COLO668 (cell line): Measurements from ENCODE around the gene ZC3H18.

Experiments used
- DNase-seq: peaks from one replicate; lab custom pipeline; 2025; ENCODE audit not compliant: unreplicated experiment; lab: John Stamatoyannopoulos, UW

The ZC3H18 gene

DNA sequence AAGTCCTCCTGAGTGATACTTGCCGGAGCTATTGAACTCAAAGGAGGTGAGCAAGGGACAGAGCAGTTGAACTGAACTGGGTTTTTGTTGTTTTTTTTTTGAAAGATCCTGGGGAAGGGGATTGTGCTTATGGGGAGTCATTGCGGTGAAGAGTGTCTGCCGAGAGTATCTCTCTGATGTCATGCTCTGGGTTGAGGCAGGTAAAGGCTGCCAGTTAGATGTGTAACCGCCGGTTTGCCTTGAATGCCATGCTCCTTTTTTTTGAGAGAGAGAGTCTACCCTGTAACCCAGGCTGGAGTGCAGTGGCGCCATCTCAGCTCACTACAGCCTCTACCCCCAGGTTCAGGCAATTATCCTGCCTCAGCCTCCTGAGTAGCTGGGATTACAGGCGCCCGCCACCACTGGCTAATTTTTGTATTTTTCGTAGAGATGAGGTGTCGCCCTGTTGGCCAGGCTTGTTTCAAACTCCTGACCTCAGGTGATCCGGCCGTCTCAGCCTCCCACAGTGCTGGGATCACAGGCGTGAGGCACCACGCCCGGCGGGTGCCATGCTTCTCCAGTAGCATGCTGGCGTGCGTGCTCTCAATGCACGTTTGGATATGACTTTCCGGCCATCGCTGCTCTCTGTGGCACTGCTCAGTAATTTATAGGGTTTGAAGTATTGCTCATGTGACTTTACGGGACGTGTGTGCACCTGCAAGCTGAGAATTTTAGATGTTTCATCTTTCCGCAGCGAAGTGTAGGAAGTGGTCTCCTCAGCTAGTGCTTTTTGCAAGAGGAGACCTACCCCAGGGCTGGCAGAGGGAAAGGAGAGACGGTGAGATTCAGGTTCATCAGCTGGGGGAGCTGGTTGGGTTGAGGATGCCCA is 8.5 kb downstream of the ZC3H18 start:
- DNase-seq = no peak

DNA sequence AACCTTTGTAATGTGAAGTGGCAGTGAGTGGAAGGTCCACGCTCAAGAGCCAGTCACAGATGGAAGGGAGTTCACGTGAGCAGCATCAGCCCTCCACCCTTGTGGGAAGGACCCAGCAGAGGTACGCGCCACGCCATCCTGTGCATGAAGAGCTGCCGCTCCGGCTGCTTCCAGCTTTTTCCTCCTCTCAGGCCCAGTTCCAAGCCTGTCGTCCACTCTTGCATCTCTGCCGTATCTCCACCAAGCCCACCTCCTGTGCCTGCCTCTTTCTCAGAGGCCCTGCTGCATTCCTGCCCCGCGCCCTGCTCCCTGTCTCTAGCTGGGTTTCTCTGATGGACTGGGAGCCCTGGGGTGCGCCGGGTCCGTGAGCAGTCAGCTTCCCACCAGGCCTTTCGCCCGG is 10.2 kb downstream of the ZC3H18 start:
- DNase-seq = no peak

- DNase-seq = no peak
Measured at GRCh38 chr16:88581033-88581432, 10.8 kb downstream of the ZC3H18 start.

DNA sequence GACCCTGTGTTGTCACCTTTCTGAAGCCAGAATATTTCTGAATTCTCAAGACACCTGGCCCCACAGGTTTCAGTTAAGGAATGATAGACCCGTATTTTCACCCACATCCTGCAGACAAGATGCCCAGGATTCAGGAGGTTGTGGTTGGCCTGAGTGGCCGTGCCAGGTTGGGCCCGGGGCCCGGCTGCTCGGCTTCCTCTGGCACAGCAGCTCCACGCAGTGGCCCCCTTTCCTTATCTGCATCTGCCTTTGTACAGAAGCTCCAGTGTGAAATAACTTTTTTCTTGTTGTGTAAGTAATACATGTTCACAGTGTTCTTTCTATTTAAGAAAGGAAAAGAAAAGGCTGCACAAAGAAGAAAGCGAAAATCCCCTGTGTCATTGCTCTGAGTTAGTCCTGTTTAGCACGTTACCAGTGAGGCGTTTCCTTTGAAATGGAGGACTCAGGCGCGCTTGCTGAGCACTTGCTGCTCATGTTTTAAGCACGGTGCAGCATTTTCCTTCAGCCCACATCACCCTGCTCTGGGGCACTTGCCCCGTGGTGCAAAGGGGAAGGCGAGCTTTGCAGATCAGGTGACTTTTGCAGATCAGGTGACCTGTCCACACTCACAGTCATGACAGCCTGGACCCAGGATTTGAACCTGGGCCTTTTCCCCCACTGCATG is 12.8 kb downstream of the ZC3H18 start:
- no peak for DNase-seq

DNA sequence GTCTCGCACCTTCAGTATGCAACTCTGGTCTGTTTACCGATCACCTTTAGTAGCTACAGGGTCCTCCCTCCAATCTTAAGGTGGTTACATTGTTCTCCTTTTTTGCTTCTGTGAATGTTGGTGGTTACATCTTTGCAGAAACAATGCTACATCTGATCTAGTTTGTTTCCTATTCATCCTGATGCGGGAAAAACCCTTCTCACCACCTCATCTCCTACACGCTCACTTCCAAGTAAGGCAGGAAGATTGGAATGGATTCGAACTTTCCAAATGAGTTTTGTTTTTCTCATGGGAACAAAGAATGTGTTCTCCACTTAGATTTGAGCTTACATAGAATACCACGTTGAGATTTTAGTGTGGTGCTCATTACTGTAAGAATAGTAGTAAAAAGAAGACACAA is 14.5 kb downstream of the ZC3H18 start:
- DNase-seq = no peak

- DNase-seq = peak; percentile 67
Measured at GRCh38 chr16:88585269-88585668, 15.1 kb downstream of the ZC3H18 start.

DNA sequence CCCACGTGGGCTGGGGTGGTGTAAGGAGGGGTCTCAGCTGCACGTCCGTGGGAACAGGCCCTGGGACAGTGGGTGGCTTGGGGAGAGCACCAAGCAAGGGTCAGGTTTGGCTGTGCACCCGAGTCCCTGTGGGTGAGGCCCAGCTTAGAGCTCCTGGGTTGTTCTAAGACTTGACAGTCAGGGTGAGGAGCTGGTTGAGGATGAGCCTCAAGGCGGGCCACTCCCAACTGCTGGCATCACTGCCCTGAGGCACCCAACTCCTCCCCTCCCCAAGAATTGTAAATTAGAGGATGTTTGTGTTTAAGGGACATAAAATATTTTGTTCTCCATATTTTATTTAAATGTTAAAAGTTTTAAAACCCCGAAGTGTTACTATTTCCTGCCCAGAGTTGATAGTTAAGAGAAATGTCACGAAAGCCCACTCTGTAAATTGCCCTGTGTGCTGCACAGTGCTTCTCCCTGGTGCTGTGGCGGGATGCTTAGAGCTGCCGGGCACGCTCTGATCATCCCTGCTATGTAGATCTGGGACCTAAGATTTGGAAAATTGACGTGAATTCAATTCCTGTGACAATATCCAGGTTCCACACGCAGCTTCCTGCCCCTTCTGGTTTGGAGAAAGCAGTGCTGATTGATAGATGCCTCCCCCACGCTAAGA is 15.9 kb downstream of the ZC3H18 start:
- DNase-seq = no peak

- DNase-seq = no peak
Measured at GRCh38 chr16:88588148-88588547, 17.9 kb downstream of the ZC3H18 start.

DNA sequence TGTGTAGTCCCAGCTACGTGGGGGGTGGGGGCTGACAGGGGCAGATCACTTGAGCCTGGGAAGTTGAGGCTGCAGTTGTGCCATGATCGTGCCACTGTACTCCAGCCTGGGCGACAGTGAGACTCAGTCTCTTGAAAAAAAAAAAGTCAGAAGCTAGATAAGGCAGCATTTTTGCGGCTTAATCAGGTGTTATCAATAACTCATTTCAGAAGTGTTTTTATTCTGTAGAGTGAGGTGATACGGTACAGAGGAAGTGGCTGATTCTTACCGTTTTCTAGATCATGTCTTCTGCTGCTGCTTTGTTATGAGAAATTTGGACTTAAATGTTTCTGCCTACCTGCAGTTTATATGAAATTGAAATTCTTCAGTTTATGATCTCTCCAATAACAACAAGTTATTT is 18.6 kb downstream of the ZC3H18 start:
- DNase-seq = no peak

- DNase-seq = no peak
Measured at GRCh38 chr16:88589441-88589840, 19.2 kb downstream of the ZC3H18 start.

- no peak for DNase-seq
Measured at GRCh38 chr16:88591577-88592021, 21.4 kb downstream of the ZC3H18 start.

GRCh38 chr16:88593061-88593460 is 22.9 kb downstream of the ZC3H18 start:
- no peak for DNase-seq

- DNase-seq = no peak
Measured at GRCh38 chr16:88593489-88593888, 23.3 kb downstream of the ZC3H18 start.

DNA sequence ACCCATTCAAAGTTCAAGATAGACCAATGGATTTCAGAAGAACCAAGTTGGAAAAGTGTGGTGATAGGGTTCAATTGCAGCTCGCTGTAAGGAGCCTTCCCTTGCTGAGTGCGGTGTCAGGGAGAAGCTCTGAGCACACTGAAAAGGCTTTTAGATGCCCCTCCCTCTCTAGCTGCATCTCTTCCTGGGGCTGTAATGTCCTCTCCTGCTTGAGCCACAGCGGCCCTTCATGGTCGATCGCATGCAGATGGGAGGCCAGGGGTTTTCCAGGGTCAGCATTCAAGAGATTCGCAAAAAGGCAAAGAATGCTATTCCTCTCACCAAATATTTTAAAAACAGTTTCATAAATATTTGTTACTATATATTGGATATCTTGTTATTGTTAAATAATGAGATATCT is 23.7 kb downstream of the ZC3H18 start:
- DNase-seq = no peak

DNA sequence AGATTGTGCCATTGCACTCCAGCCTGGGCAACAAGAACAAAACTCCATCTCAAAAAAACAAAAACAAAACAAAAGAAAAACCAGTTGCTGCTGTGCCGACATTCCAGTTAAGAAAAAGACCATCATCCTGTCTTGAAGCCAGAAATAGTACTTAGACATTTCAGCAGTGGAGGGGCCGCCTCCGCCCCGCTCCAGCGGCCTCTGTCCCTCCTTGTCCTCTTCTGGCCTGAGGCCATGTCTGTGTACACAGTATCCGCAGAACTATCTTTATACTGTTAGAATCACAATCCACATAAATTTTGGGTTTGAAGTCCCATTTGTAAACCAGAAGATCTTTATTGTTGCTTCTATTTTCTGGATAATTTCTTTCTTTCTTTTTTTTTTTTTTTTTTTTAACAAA is 24.9 kb downstream of the ZC3H18 start:
- no peak for DNase-seq

- no peak for DNase-seq
Measured at GRCh38 chr16:88595921-88596320, 25.7 kb downstream of the ZC3H18 start.

DNA sequence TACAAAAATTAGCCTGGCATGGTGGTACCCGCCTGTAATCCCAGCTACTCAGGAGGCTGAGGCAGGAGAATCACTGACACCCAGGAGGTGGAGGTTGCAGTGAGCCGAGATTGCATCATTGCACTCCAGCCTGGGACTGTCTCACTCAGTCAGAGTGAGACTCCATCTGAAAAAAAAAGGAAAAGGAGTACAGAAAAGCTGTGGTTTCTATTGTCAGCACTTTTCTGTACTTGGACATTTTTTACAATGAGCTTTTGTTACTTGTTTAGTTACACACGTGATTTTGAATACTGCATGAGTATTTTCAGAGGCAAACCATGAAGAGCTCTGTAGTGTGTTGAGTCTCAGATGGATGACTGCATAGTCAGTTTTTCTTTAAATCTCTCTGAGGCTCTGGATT is 26.3 kb downstream of the ZC3H18 start:
- DNase-seq = no peak

GRCh38 chr16:88597856-88598491 is 27.8 kb downstream of the ZC3H18 start:
- peak; percentile 80 for DNase-seq

DNA sequence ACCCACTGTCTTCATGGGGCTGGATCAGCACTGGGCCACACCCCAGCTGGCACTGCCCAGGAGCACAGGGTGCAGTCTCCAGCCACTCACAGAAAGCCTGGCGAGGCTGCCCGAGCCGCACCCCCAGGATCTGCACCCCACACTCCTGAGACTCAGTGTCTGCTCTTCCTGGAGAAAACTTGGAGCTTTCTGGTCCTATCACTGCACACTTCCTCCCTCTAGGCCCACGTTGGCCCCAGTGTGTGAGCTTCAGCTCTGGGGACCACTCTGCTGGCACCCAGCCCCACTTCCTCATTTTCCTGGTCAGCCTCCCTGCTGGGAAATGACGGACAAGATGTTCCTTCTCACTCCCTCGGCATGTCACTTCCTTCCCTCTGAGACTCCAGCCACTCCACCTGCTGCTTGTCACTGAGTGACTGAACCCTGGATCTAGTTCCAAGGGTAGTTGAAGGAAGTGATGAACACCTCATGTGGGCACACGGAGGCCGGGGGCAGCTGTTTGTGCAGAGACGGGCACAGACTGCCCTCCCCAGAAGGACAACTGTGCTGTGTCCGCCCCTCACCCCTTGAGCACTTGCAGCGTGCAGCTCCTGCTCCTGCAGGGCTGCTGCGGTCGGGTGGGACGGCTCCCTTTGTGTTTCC is 29.0 kb downstream of the ZC3H18 start:
- no peak for DNase-seq

DNA sequence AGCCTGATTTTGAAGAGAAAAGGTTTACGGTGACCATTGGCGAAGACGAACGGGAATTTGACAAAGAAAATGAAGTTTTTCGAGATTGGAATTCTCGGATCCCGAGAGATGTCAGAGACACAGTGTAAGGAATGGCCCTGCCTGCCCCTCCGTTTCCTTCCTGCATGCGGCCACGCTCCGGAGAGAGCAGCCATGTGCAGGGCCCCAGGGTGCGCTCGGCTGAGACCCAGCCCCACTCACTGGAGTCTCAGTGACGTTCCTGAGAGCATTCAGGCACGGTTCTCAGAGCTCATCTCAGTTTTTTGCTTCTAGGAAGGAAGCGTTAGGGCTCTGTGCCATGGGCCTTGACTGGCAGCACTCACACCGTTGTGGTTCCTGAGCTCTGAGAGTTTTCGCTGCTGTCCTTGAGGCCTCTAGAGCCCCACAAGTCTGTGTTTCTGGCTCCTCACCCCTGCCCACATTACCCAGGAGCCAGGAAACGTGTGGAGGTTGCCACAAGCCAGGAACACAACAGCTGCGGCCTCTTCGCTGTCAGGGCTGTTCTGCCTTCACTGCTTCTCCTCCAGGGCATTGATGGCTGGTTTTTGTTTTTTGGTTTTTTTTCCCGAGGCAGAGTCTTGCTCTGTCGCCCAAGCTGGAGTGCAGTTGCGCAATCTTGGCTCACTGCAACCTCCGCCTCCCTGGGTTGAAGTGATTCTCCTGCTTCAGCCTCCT is 29.8 kb downstream of the ZC3H18 start:
- DNase-seq = no peak
